Spleen (tissue), 7 donors: ENCODE measurements around the gene PPP4R3A.

ENCODE experiments used
- POLR2AphosphoS5 ChIP-seq, 3 donors: sonication (generic); formaldehyde crosslinking; IDR thresholded peaks; one replicate each; pipeline ENCODE4 v1.5.1; 2017; ENCODE audit warnings: antibody characterized with exemption in 3 of 3
- TF ChIP-seq, protein P1 (sequence below), 11 experiments: fragments of 200-600 bp in 7 of 11; fragments of 450-650 bp in 4 of 11; sonication (generic) in 4 of 11; IDR thresholded peaks in 8 of 11; conservative IDR thresholded peaks in 3 of 11; 1 replicate in 7 of 11; 2 replicates in 4 of 11; pipeline versions ENCODE4 v1.4.0 to v1.8.0; 2016 to 2021; ENCODE audit warnings: antibody characterized with exemption in 11 of 11, inconsistent platforms in 4 of 11, mild to moderate bottlenecking in 1 of 11
- donor health status: DM: no; HTN: no; CAD: no; lungs with moderate emphysema.
- donor health status: DM: no; HTN: no; CAD: no.
- donor health status: DM: no; HTN: no; CAD: no.

DNA sequence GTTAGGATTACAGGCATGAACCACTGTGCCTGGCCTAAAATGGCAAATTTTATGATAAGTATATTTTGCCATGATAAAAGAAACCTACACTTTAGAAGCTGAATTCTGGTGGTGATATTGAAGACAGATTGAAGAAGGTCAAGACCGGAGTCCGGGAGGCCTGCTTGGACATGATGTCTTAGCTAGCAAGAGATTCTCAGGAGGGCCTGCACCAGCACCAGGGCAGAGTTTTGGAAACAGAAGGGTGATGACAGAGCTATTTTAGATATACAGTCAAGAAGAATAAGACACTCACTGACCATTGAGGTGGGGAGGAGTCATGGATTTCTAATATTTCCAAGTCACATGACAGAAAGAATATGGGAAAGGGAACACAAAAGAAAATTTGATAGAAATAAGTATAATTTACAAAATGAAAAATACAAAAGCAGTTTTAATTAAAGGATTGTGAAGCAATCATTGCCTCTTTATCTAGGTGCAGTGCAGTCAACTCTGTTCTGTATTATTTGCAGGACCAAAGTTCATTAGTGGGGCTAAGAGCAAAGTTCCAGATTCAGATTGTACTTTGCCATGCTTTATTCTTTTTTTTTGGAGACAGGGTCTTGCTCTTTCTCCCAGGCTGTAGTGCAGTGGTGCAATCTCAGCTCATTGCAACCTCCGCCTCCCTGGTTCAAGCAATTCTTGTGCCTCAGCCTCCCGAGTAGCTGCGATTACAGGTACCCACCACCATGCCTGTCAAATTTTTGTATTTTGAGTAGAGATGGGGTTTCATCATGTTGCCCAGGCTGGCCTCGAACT lies 9.3 kb upstream of the PPP4R3A start:
- TF ChIP-seq, protein P1, sequence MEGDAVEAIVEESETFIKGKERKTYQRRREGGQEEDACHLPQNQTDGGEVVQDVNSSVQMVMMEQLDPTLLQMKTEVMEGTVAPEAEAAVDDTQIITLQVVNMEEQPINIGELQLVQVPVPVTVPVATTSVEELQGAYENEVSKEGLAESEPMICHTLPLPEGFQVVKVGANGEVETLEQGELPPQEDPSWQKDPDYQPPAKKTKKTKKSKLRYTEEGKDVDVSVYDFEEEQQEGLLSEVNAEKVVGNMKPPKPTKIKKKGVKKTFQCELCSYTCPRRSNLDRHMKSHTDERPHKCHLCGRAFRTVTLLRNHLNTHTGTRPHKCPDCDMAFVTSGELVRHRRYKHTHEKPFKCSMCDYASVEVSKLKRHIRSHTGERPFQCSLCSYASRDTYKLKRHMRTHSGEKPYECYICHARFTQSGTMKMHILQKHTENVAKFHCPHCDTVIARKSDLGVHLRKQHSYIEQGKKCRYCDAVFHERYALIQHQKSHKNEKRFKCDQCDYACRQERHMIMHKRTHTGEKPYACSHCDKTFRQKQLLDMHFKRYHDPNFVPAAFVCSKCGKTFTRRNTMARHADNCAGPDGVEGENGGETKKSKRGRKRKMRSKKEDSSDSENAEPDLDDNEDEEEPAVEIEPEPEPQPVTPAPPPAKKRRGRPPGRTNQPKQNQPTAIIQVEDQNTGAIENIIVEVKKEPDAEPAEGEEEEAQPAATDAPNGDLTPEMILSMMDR (IDR thresholded peaks at IDR 0.05 in 8 of 11, conservative IDR thresholded peaks at IDR 0.05 in 3 of 11), result no peak
- TF ChIP-seq POLR2AphosphoS5 (IDR thresholded peaks at IDR 0.05), result no peak
